Liver (tissue), 9 donors: ENCODE results near the gene ZNF831. TPM values are rescaled to one million over a fixed set of nuclear protein-coding genes. Genes with fewer than 3 reads are reported as not detected.

Source experiments
- DNase-seq: peaks from one replicate; pipeline ENCODE4 v3.0.0-alpha.2; 2017; ENCODE audit warnings: low spot score
- H3K27ac ChIP-seq, 2 donors: one replicate each; pipeline ENCODE4 v1.7.0; 2013; ENCODE audit warnings: inconsistent platforms in 2 of 2, low read length in 2 of 2, control low read depth in 1 of 2, low read depth in 1 of 2, mild to moderate bottlenecking in 1 of 2
- H3K27me3 ChIP-seq, 4 donors: one replicate each; pipeline versions ENCODE4 v1.6.1 to v1.7.0; 2013; ENCODE audit warnings: low read length in 3 of 4, inconsistent platforms in 1 of 4, mild to moderate bottlenecking in 1 of 4, moderate library complexity in 1 of 4; ENCODE audit not compliant: control insufficient read depth in 4 of 4, insufficient read depth in 4 of 4
- H3K36me3 ChIP-seq, 4 donors: one replicate each; pipeline versions ENCODE4 v1.6.1 to v1.7.0; 2013; ENCODE audit warnings: low read length in 3 of 4, mild to moderate bottlenecking in 3 of 4, low read depth in 1 of 4, moderate library complexity in 1 of 4; ENCODE audit not compliant: control insufficient read depth in 4 of 4, insufficient read depth in 3 of 4
- H3K4me1 ChIP-seq, 4 donors: one replicate each; pipeline versions ENCODE4 v1.6.1 to v1.7.0; 2013; ENCODE audit warnings: low read length in 3 of 4, mild to moderate bottlenecking in 3 of 4, moderate library complexity in 1 of 4; ENCODE audit not compliant: control insufficient read depth in 4 of 4, insufficient read depth in 4 of 4
- H3K4me3 ChIP-seq, 3 donors: one replicate each; pipeline versions ENCODE4 v1.6.1 to v1.7.0; 2013; ENCODE audit warnings: low read length in 3 of 3, control low read depth in 1 of 3, low read depth in 1 of 3, mild to moderate bottlenecking in 1 of 3
- H3K9ac ChIP-seq, 2 donors: one replicate each; pipeline ENCODE4 v1.7.0; 2013; ENCODE audit warnings: low read length in 2 of 2, mild to moderate bottlenecking in 2 of 2, moderate library complexity in 2 of 2, control low read depth in 1 of 2, low read depth in 1 of 2
- H3K9me3 ChIP-seq, 4 donors: one replicate each; pipeline versions ENCODE4 v1.6.1 to v1.7.0; 2013; ENCODE audit warnings: low read length in 3 of 4; ENCODE audit not compliant: control insufficient read depth in 4 of 4
- EGR1 ChIP-seq, 2 donors: IDR thresholded peaks; 2 replicates each; pipeline ENCODE4 v1.6.1; 2016 to 2018; ENCODE audit warnings: antibody characterized with exemption in 2 of 2, low read depth in 2 of 2
- FOXA1 ChIP-seq: IDR thresholded peaks from 2 replicates; pipeline ENCODE4 v1.6.1; 2016; ENCODE audit warnings: antibody characterized with exemption
- FOXA2 ChIP-seq: IDR thresholded peaks from 2 replicates; pipeline ENCODE4 v1.6.1; 2016; ENCODE audit warnings: antibody characterized with exemption
- GABPA ChIP-seq, 2 donors: IDR thresholded peaks in 1 of 2; conservative IDR thresholded peaks in 1 of 2; 2 replicates each; pipeline ENCODE4 v1.6.1; 2016; ENCODE audit warnings: antibody characterized with exemption in 2 of 2, mild to moderate bottlenecking in 1 of 2, moderate library complexity in 1 of 2
- HNF4A ChIP-seq, 2 donors: conservative IDR thresholded peaks; 2 replicates each; pipeline ENCODE4 v1.6.1; 2016; ENCODE audit warnings: antibody characterized with exemption in 2 of 2, mild to moderate bottlenecking in 2 of 2
- HNF4G ChIP-seq: IDR thresholded peaks from 2 replicates; pipeline ENCODE4 v1.6.1; 2016; ENCODE audit warnings: antibody characterized with exemption
- JUND ChIP-seq, 2 donors: IDR thresholded peaks; 2 replicates each; pipeline ENCODE4 v1.6.1; 2016; ENCODE audit warnings: antibody characterized with exemption in 2 of 2
- NR2F2 ChIP-seq: IDR thresholded peaks from 2 replicates; pipeline ENCODE4 v1.6.1; 2016; ENCODE audit warnings: antibody characterized with exemption
- RAD21 ChIP-seq, 2 donors: IDR thresholded peaks; 2 replicates each; pipeline ENCODE4 v1.6.1; 2016; ENCODE audit warnings: antibody characterized with exemption in 2 of 2, mild to moderate bottlenecking in 2 of 2
- RXRA ChIP-seq, 2 donors: IDR thresholded peaks; 2 replicates each; pipeline ENCODE4 v1.6.1; 2017 to 2018; ENCODE audit warnings: antibody characterized with exemption in 2 of 2, mild to moderate bottlenecking in 1 of 2
- SP1 ChIP-seq: IDR thresholded peaks from 2 replicates; pipeline ENCODE4 v1.6.1; 2018; ENCODE audit warnings: antibody characterized with exemption, mild to moderate bottlenecking
- TAF1 ChIP-seq: conservative IDR thresholded peaks from 2 replicates; pipeline ENCODE4 v1.6.1; 2016; ENCODE audit warnings: antibody characterized with exemption, mild to moderate bottlenecking
- YY1 ChIP-seq: IDR thresholded peaks from 2 replicates; pipeline ENCODE4 v1.6.1; 2016; ENCODE audit warnings: antibody characterized with exemption, mild to moderate bottlenecking
- WGBS: extraction: QIAGEN DNeasy Blood & Tissue Kit; methylation state at CpG from one replicate; pipeline ENCODE4 v1.1.7; 2013; 5-methylcytosine and 5-hydroxymethylcytosine counted together
- polyA plus RNA-seq, 2 donors: library from polyadenylated mRNA; stranded (reverse) in 1 of 2; unstranded in 1 of 2; fragments of 200-250 nt in 1 of 2; fragments of >200 nt in 1 of 2; fragmentation: Nextera tagmentation in 1 of 2; extraction: Ambion mirVana in 1 of 2; gene quantifications; one replicate each; pipeline versions ENCODE4 v1.2.1 to v1.2.3, GENCODE V29; 2013 to 2015
- total RNA-seq, 2 donors: library from RNA; depleted of rRNA; stranded (reverse); fragments of >200 nt; gene quantifications; one replicate each; pipeline ENCODE4 v1.2.3, GENCODE V29; 2014
- TF ChIP-seq, protein P1 (sequence below): IDR thresholded peaks from 2 replicates; pipeline ENCODE4 v1.6.1; 2016; ENCODE audit warnings: antibody characterized with exemption, mild to moderate bottlenecking
- TF ChIP-seq, protein P2 (sequence below): IDR thresholded peaks from 2 replicates; pipeline ENCODE4 v1.6.1; 2016; ENCODE audit warnings: antibody characterized with exemption
- TF ChIP-seq, protein P3 (sequence below): fragments of 150-350 bp; IDR thresholded peaks from 2 replicates; pipeline ENCODE4 v1.5.1; 2017; ENCODE audit warnings: improper control_type of control experiment, low read depth, low read length; ENCODE audit not compliant: missing input control
- TF ChIP-seq, protein P4 (sequence below): IDR thresholded peaks from 2 replicates; pipeline ENCODE4 v1.6.1; 2016; ENCODE audit warnings: antibody characterized with exemption
- TF ChIP-seq, protein P5 (sequence below): IDR thresholded peaks from 2 replicates; pipeline ENCODE4 v1.6.1; 2016; ENCODE audit warnings: antibody characterized with exemption
- donor health status: healthy.
- donor health status: healthy.
- donor health status: healthy.
- donor health status: healthy.
- donor health status: healthy.

Gene ZNF831
- total and polyA plus RNA-seq, 4 donors, result 0.06 to 0.75 (median 0.13) TPM

DNA sequence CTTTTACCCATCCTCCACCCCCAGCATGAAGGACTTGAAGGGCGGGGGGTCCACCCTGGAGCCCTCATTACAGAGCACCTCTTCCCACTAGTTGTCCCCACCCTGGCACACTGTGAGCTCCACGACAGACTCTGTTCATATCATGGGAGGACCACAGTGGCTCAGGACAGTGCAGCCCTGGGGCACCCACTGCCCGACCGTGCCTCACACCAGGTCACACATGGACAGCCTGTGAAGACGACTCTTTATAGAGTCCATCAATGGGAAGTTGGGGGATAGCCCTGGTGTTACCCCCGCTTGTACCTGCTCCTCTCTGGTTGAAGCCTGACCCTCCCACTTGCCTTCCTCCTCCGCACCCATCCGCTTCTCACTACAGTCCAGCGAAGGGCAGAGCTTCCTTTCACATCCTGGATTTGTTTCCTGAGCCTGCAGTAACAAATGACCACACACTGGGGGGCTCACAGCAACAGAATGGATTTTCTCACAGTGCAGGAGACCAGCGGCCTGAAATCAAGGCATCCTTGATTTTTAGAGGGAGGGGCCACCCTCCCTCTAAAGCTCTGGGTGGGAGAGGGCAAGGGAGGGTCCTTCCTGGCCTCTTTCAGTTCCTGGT lies 15.5 kb downstream of the ZNF831 start (continued):
- TF ChIP-seq, protein P1, sequence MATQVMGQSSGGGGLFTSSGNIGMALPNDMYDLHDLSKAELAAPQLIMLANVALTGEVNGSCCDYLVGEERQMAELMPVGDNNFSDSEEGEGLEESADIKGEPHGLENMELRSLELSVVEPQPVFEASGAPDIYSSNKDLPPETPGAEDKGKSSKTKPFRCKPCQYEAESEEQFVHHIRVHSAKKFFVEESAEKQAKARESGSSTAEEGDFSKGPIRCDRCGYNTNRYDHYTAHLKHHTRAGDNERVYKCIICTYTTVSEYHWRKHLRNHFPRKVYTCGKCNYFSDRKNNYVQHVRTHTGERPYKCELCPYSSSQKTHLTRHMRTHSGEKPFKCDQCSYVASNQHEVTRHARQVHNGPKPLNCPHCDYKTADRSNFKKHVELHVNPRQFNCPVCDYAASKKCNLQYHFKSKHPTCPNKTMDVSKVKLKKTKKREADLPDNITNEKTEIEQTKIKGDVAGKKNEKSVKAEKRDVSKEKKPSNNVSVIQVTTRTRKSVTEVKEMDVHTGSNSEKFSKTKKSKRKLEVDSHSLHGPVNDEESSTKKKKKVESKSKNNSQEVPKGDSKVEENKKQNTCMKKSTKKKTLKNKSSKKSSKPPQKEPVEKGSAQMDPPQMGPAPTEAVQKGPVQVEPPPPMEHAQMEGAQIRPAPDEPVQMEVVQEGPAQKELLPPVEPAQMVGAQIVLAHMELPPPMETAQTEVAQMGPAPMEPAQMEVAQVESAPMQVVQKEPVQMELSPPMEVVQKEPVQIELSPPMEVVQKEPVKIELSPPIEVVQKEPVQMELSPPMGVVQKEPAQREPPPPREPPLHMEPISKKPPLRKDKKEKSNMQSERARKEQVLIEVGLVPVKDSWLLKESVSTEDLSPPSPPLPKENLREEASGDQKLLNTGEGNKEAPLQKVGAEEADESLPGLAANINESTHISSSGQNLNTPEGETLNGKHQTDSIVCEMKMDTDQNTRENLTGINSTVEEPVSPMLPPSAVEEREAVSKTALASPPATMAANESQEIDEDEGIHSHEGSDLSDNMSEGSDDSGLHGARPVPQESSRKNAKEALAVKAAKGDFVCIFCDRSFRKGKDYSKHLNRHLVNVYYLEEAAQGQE, result no peak
- TF ChIP-seq YY1, result no peak
- TF ChIP-seq RAD21 (IDR thresholded peaks at IDR 0.05), result no peak
- TF ChIP-seq SP1, result no peak
- TF ChIP-seq, protein P2, sequence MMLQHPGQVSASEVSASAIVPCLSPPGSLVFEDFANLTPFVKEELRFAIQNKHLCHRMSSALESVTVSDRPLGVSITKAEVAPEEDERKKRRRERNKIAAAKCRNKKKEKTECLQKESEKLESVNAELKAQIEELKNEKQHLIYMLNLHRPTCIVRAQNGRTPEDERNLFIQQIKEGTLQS, result no peak
- no peak for TF ChIP-seq TAF1
- TF ChIP-seq FOXA2, result no peak
- no peak for TF ChIP-seq JUND (IDR thresholded peaks at IDR 0.05)
- no peak for TF ChIP-seq EGR1 (IDR thresholded peaks at IDR 0.05; ENCODE audit: low read depth in 2 of 2)

DNA sequence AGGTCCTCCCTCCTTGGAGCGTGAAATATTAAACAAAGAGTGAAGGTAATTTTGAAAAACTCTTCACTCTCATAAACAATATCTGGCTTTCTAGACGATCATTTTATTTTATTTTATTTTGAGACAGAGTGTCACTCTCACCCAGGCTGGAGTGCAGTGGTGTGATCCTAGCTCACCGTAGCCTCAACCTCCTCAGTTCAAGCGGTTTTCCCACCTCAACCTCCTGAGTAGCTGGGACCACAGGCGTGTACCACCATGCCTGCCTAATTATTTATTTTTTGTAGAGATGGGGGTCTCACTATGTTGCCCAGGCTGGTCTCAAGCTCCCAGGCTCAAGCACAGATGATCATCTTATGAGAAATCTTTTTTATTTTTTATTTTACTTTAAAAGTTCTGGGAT lies 16.4 kb downstream of the ZNF831 start:
- DNase-seq, result no peak
- Histone ChIP-seq H3K27me3 (no peaks in the 10 kb centered on the region), H3K27ac (no peak overlapping the region), H3K9me3 (no peaks in the 10 kb centered on the region), H3K36me3 (no peaks in the 10 kb centered on the region), H3K4me1 (no peaks in the 10 kb centered on the region), H3K4me3 (no peak overlapping the region), H3K9ac (no peak overlapping the region)
- TF ChIP-seq SP1 (no peak), RAD21 (IDR thresholded peaks at IDR 0.05) (no peak)
- 91% methylated on average over 5 of the region's 5 CpGs for WGBS

DNA sequence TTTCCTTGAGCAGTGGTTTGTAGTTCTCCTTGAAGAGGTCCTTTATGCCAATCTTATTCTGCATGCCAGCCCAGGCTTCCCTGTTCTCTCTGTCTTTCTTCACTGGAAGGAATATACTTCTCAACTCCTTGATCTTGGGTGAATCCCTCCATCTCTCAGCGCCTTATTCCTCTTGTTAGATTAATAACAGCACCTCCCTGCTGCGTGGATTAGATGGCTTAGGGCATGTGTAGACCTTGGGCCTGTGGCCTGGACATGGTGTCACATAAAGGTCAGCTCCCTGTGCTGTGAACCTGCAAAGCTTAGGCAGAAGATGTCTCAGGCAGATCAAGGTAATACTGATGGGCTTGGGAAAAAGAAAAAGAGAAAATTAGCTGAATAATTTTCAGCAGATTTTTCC lies 18.3 kb downstream of the ZNF831 start:
- TF ChIP-seq, protein P3, sequence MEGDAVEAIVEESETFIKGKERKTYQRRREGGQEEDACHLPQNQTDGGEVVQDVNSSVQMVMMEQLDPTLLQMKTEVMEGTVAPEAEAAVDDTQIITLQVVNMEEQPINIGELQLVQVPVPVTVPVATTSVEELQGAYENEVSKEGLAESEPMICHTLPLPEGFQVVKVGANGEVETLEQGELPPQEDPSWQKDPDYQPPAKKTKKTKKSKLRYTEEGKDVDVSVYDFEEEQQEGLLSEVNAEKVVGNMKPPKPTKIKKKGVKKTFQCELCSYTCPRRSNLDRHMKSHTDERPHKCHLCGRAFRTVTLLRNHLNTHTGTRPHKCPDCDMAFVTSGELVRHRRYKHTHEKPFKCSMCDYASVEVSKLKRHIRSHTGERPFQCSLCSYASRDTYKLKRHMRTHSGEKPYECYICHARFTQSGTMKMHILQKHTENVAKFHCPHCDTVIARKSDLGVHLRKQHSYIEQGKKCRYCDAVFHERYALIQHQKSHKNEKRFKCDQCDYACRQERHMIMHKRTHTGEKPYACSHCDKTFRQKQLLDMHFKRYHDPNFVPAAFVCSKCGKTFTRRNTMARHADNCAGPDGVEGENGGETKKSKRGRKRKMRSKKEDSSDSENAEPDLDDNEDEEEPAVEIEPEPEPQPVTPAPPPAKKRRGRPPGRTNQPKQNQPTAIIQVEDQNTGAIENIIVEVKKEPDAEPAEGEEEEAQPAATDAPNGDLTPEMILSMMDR, result no peak
- TF ChIP-seq HNF4A (conservative IDR thresholded peaks at IDR 0.05) (no peak), EGR1 (IDR thresholded peaks at IDR 0.05; ENCODE audit: low read depth in 2 of 2) (no peak), RAD21 (IDR thresholded peaks at IDR 0.05) (no peak), SP1 (no peak), YY1 (no peak), GABPA (IDR thresholded peaks at IDR 0.05 in 1 of 2, conservative IDR thresholded peaks at IDR 0.05 in 1 of 2) (no peak), FOXA2 (no peak), HNF4G (no peak), JUND (IDR thresholded peaks at IDR 0.05) (no peak), NR2F2 (no peak), TAF1 (no peak), FOXA1 (no peak), RXRA (IDR thresholded peaks at IDR 0.05) (no peak)
- TF ChIP-seq, protein P4, sequence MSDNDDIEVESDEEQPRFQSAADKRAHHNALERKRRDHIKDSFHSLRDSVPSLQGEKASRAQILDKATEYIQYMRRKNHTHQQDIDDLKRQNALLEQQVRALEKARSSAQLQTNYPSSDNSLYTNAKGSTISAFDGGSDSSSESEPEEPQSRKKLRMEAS, result no peak
- TF ChIP-seq, protein P2, result no peak
- TF ChIP-seq, protein P5, sequence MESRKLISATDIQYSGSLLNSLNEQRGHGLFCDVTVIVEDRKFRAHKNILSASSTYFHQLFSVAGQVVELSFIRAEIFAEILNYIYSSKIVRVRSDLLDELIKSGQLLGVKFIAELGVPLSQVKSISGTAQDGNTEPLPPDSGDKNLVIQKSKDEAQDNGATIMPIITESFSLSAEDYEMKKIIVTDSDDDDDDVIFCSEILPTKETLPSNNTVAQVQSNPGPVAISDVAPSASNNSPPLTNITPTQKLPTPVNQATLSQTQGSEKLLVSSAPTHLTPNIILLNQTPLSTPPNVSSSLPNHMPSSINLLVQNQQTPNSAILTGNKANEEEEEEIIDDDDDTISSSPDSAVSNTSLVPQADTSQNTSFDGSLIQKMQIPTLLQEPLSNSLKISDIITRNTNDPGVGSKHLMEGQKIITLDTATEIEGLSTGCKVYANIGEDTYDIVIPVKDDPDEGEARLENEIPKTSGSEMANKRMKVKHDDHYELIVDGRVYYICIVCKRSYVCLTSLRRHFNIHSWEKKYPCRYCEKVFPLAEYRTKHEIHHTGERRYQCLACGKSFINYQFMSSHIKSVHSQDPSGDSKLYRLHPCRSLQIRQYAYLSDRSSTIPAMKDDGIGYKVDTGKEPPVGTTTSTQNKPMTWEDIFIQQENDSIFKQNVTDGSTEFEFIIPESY, result no peak
- TF ChIP-seq, protein P1, result no peak
- Histone ChIP-seq H3K4me1 (no peaks in the 10 kb centered on the region), H3K36me3 (no peaks in the 10 kb centered on the region), H3K27ac (no peak overlapping the region), H3K27me3 (peaks cover 0 to 2% (median 0%) of the 10 kb centered on the region in 4 donors), H3K4me3 (no peak overlapping the region), H3K9me3 (no peaks in the 10 kb centered on the region), H3K9ac (no peak overlapping the region)
- DNase-seq, result no peak
- 78% methylated on average over 2 of the region's 2 CpGs for WGBS
